CD4-positive, alpha-beta T cell treated with Interleukin-17A for 4 hours (primary cell): ENCODE measurements around the gene ABCA6.
"Not testable (repeated sequence)": the region's sequence is repeated elsewhere in the genome, so short reads cannot be mapped to it uniquely, and the experiment has no call there.

Experiments
- DNase-seq: peaks from one replicate; pipeline ENCODE4 v3.0.0-alpha.2; 2020; ENCODE audit warnings: mixed read lengths

Gene ABCA6, protein sequence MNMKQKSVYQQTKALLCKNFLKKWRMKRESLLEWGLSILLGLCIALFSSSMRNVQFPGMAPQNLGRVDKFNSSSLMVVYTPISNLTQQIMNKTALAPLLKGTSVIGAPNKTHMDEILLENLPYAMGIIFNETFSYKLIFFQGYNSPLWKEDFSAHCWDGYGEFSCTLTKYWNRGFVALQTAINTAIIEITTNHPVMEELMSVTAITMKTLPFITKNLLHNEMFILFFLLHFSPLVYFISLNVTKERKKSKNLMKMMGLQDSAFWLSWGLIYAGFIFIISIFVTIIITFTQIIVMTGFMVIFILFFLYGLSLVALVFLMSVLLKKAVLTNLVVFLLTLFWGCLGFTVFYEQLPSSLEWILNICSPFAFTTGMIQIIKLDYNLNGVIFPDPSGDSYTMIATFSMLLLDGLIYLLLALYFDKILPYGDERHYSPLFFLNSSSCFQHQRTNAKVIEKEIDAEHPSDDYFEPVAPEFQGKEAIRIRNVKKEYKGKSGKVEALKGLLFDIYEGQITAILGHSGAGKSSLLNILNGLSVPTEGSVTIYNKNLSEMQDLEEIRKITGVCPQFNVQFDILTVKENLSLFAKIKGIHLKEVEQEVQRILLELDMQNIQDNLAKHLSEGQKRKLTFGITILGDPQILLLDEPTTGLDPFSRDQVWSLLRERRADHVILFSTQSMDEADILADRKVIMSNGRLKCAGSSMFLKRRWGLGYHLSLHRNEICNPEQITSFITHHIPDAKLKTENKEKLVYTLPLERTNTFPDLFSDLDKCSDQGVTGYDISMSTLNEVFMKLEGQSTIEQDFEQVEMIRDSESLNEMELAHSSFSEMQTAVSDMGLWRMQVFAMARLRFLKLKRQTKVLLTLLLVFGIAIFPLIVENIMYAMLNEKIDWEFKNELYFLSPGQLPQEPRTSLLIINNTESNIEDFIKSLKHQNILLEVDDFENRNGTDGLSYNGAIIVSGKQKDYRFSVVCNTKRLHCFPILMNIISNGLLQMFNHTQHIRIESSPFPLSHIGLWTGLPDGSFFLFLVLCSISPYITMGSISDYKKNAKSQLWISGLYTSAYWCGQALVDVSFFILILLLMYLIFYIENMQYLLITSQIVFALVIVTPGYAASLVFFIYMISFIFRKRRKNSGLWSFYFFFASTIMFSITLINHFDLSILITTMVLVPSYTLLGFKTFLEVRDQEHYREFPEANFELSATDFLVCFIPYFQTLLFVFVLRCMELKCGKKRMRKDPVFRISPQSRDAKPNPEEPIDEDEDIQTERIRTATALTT (N-terminal part only)

DNA sequence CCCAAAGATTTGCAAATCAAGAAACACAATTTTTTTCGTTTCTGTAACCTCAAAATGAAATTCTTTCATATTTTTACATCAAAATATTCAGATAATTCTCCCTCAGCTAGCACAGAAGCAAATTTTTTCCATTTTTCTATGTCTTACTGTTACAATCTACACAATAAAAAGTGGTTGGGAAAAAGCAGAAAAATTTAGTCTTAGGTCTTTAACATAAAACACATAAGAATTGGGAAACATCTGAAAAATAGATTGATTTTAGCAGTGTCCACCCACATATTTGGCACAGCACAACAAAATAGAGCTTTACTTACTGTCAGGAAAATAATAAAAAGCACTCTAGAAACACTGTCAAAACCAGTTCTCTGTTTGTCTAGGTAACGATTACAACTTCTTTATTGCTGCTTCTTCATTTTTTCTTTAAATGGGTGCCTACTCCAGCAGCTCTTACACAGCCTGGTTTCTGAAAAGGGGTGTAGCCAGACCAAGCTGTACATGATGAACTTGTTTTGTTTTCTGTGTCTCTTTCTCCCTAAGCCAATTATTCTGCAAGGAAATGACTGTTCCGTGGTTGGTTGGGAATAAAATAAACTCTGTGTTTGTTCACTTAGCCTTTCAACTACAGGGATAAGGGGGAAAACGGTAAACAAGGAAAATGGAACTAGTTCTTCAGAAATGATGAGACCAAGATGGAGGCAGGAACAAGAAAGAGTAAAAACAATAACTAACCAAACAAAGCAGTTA lies at the start of gene ABCA6:
ABCA6 (minus strand) TSS at position 465 of the 744 bp plus-strand sequence. CDS start 1,192 bp downstream, outside the sequence.
- DNase-seq, result no peak

DNA sequence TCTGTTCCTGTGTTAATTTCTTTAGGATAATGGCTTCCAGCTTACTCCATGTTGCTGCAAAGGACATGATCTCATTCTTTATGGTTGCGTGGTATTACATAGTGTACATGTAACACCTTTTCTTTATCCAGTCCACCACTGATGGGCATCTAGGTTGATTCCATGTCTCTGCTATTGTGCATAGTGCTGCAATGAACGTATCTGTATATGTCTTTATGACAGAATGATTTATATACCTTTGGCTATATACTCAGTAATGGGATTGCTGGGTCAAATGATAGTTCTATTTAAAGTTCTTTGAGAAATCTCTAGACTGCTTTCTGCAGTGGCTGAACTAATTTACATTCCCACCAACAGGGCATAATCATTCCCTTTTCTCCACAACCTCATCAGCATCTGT lies 47.1 kb upstream of the ABCA6 start:
- no peak for DNase-seq

DNA sequence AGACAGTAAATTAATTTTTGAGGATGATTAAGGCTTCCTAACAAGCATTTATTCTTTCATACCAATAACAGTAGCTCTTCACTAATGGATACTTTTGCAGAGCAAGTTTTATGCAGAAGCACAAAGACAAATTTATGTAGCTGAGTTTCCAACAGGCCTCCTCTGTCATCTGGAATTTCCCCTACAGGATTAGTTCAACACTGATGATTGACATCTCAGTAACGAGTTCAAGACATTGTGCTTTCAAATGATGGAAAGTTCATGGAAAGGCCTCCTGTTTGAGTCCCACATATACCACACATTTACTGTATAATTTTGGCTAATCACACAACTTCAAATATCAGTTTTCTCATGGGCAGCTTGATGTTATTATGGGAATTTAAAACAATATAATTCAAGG lies 46.4 kb upstream of the ABCA6 start:
- DNase-seq, result no peak

DNA sequence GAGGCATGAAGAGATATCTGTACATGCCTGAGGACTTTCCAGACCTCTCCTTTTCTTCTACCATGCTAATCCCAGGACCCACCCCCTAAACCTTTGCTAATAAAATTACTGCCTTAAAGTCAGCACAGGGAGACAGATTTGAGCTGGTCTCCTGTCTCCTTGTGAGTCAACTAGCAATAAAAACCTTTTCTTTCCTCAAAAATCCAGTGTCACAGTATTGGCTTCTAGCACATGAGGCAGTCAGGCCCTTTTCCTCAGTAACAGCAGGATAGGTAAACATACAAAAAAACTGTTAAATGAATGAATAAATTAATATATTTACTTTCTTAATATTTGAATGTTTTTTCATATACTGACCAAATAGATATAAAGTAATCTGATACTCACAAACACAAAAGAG lies 45.6 kb upstream of the ABCA6 start:
- no peak for DNase-seq

DNA sequence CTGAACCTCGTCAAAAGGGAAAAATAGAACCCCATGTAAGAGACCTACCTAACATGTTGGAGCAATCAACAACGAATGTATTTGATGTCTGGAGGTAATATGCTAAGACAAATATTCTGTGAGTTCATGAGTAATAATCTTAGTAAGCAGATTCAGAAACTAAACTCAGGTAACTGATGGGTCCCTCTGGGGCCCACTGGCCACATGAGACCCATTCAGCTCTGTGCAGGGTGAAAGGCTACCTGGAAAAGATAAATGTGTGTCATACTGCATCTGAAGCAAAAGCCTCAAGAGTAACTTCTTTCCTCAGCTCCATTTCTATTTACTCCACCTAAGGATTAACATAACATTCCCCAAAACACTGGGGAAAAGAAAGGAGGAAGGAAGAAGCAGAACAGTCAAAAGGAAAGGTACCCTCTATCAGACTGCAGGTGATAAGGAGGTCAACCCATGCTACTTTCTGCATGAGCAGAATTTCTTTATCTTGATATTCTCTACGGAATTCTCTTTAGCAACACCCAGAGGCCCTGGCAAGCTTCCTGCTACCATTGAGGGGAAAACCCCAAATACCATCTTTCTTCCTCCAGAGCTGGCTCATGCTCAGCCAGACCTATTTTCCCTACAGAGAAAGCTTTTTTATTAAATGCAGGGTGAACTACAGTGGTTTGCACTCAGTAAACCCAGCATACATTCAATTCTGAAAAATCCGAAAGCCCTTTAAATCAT lies 37.7 kb upstream of the ABCA6 start:
- DNase-seq, result no peak

DNA sequence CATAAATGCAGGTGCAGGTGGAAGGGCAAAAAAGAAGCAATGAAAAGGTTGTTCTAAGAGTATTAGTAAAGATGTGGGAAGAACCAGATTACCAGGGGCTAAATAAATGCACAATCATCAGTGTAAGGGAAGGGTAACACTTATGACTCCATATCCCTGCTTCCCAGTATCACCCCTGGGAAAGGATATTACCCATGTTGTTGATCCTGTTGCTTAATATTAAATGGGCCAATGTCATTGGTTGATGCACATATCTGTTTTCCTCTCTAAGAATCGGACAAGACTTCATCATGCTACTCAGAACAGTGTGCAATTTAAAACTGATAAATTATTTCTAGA lies 34.7 kb upstream of the ABCA6 start:
- DNase-seq, result no peak

DNA sequence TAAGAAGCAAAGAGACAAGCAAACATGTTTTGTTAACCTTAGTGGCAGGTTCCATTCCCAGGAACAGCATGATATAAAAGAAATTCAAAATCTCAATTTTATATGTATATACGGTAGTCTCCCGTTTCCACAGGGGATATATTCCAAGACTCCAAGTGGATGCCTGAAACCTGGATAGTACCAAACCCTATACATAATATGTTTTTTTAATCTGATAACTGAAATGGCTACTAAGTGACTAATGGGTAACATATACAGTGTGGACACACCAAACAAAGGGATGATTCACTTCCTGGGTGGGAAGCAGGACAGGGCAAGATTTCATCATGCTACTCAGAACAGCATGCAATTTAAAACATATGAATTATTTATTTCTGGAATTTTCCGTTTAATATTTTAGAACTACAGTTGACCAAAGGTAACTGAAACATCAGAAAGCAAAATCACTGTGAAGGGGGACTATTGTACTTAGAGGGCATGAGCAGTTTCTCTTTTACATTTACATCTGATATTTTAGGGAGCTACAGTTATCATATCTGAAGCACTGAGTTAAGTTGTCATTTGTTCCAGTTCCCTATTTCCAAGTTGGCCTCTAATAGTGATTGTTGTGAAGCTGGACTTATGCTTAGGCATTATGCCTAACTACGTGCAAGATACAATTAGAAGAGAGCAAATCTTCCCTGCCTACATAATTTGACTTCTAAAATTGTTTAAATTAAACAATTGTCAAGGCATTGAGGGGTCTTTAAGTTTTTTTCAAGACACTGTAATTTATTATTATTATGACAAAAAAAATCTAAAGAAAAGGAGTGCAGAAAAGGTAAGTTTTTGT lies 34.1 kb upstream of the ABCA6 start:
- no peak for DNase-seq

DNA sequence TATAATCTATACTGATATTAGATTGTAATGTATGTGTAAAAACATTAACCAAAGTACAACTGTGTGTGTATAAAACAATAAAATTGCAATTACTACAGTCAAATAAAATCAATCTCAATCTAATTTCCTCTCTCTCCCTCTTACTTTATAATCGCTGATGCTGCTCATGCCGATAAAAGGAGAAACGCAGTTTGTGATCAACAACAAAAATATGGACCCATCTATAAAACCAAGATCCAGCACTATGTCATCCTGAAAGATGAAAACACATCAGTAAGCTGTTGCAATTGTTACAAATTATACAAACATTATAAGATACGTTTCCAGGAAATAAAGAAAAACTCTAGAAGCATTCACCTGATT lies 33.5 kb upstream of the ABCA6 start:
- DNase-seq, result no peak

DNA sequence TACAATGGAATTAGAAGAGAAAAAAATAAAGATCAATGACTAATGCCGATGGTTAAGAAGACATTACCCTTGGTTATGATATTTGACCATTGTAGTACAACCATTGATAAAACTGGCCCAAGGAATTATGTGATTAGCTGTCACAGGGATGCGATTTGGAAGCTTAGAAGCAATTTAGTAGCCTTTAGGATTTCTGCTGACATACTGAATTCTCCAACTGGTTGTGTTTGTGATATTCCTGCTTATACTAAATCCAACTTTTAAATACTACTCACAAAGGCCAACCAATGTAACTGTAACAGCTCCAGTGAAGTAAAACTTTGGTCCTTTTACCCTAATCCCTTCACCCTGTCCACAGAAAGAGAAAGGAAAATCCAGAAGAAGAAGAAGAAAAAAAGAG lies 31.4 kb upstream of the ABCA6 start:
- no peak for DNase-seq

DNA sequence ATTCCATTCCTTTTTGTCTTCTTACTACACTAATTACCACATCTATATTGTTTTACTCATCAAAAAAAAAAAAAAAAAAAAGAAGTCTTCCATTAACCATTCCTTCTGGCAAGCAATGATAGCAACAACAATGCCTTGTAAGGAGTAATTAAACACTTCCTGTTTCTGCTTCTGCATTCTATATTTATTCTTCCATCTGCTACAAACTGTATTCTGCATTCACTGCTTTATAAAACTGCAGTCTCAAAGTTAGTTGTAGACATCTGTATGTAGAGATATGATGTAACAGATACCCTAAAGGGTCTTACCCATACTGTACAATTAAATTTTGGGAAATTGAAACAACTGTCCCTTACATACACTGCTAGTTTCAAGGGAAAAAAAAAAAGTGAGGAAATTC lies 28.7 kb upstream of the ABCA6 start:
- DNase-seq, result no peak

DNA sequence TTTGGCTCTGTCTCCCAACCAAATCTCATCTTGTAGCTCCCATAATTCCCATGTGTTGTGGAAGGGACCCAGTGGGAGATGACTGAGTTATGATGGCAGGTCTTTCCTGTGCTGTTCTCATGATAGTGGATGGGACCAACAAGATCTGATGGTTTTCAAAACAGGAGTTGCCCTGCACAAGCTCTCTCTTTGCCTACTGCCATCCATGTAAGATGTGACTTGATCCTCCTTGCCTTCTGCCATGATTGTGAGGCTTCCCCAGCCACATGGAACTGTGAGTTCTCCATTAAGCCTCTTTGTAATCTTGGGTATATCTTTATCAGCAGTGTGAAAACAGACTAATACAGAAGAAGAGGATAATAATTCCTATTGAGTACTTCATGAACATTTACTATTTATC lies 26.9 kb upstream of the ABCA6 start:
- DNase-seq, result not testable (repeated sequence)

DNA sequence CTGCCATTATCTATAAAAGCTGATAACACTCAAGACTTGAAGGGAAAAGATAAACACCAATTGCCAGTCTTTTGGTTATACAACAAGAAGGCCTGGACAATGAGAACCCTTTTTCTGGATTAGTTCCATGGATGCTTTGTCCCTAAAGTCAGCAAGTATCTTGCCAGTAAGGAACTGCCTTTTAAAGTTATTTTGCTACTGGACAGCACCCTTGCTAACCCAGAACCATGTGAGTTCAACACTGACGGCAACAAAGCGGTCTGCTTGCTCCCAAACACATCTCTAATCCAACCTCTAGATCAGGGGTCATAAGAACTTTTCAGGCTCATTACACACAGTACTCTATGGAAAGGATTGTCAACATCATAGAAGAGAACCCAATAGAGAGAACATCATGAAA lies 25.3 kb upstream of the ABCA6 start:
- DNase-seq, result no peak

DNA sequence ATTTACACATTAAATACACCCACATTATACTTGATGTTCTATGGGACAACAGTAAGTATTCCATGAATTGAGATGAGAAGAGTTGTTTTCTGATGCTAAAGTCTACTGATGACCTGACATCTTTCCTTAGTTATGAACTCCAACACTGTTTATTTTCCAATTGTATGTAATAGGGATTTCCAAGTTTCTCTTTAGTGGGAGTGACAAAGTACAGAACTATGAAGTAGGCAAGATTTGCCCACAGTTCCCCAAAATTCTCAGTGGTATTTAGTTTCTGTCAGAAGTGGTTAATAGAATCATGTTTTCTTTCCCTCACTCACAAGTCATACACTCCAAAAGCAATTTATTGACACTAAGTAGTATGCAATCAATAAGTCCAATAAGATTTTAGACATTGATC lies 22.5 kb upstream of the ABCA6 start:
- DNase-seq, result no peak

DNA sequence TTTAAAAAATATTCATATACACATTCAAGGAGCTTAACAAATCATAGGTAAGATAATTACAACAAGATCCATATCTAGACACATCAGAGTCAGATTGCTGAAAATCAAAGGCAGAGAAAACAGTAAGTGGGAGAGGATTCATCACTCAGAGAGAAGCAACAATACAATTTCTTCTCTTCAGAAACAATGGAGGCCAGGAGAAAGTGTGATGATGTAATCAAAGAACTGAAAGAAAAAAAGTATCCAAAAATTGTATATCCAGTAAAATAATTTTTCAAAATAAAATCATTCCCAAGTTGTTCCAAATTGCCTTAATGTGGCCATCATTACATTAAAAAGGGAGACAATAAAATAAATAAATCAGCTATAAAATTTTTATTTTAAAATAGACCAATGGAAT lies 17.7 kb upstream of the ABCA6 start:
- DNase-seq, result no peak

DNA sequence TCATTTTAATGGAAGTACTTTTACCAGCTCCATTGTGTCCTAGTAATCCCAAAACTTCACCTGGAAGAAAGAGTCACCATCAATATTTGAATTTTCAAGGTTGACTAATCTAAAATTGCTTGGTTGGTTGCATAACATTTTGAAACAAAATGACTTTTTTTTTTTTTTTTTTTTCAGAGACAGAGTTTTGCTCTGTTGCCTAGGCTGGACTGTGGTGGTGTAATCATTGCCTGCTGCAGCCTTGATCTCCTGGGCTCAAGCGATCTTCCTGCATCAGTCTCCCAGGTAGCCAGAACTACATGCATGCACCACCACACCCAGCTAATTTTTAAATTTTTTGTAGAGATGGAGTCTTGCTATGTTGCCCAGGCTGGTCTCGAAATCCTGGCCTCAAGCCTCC lies 12.6 kb upstream of the ABCA6 start:
- DNase-seq, result no peak

DNA sequence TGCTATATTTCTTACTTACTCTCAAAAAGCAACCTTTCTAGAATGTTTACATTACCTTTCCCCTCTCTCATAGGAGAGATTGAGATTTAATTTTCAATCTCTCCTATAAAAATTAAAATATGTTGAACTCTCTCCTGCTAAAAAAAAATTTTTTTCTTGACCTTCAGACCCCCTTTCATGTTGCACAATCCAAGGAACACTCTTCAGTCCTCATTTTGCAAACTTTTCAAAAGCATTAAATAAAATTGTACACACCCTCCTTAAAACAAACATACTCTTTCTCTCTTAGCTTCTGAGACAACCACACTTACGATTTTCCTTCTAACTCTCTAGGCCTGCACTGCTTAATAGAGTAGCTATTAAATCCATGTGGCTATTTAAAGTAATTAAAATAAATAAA lies 8.6 kb upstream of the ABCA6 start:
- no peak for DNase-seq

DNA sequence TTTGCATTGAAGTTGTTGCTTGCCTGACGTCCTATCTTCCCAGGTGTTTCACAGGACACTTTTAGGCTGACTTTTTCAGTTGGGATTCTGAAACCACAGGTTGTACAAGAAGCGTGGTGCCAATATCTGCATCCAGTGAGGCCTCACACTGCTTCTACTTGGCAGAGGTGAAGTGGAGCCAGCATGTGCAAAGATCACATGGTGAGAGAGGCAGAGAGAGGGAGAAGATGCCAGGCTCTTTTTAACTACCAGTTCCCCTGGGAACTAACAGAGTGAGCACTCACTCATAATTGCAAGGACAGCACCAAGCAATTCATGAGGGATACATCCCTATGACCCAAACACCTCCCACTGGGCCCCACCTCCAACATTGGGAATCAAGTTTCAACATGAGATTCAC lies 5.8 kb upstream of the ABCA6 start:
- no peak for DNase-seq

DNA sequence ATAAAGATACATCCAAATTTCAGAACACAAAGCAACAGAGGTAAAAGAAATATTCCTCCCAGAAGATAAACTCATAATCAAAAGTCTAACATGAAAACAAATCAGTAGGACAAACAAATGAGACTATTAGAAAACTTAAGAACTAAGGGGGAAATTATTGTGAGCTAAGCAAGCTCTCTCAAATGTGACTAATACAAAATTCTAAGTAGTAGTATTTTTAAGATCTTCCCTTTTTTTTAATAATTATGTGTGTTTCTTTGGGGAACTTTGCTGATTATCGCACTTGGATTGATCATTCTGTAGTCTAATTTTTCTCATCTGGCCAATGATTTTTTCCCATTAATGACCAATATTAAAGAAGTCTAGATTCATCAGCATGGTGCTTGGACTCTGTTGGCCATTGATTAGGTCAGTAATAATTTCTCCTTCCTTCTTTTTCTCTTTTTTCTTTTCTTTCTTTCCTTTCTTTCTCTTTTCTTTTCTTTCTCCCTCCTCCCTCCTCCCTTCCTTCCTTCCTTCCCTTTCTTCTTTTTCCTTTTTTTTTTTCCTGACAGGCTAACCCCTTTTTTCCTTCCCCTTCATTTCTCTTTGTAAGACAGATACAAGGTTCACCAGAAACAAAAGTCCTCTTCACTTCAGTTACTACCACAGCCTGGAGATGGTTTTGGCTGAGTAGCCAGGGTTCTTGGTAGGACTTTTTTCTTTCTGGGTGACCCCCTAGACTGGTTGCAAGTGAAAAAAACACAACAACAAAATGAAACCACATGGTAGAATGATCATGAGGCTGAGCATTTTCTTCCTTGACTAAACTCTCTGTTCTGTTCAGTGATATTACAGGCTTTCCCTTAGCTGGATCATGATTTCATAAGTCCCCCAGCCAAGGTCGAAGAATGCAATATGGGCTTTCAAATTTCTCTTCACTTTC lies 2.9 kb upstream of the ABCA6 start:
- no peak for DNase-seq

DNA sequence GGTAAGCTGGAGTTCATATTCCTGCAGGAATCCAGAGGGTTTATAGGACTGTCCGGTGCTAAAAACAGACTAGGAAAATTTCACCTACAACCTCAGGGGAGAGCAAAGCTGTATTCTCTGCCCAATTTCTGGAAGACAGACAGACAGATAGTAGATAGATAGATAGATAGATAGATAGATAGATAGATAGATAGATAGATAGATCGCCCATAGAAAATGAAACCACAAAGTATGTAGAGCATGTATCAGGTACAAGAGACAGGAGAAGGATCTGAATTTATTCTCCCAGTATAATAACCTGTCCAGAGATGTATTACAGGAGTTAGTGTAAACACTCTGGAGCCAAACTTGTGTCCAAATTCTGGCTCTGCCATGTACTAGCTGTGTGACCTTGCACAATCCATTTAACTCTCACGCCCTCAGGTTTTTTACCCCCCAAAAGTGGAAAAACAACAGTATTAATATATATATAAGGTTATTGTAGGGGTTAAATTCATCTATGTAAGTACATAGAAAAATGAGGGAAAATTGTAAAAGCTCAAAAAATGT lies 2.1 kb upstream of the ABCA6 start:
- DNase-seq, result no peak

DNA sequence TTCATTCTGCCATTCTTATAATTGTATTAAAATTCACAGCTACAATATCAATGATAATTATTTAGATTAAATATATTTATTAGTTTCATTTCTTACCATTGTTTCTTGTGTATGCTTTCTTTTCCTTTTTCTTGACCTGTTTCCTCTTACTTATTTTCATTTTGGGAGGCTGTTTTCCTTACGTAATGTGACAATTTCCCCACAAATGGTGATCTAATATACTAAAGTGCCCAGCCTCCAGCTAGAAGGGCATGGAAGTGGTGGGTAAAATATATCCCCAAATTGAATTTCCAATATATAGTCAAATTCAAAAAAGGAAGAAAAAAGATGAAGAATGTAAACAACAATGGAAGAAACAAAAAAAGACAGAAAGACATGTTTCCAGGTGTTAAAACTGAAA lies 1.5 kb upstream of the ABCA6 start:
- no peak for DNase-seq
